ENCODE data around the gene PCGF3. TPM values are rescaled to one million over a fixed set of nuclear protein-coding genes. Genes with fewer than 3 reads are reported as not detected.

The PCGF3 gene
- total and polyA plus RNA-seq, 2 donors from 2014 or later = 21.7 to 59.6 TPM

GRCh38 chr4:732486-732885, 26.9 kb downstream of the PCGF3 start:
- DNase-seq (no peak), FAIRE-seq (no peak)
- Histone ChIP-seq H3K4me3 (ENCODE audit: low read length in 3 of 3) (no peak overlapping the region), H3K4me1 (ENCODE audit: control insufficient read depth in 2 of 3, insufficient read depth in 2 of 3, low read depth in 1 of 3, low read length in 3 of 3) (no peaks in the 10 kb centered on the region), H3K9ac (ENCODE audit: low read length in 3 of 3) (no peak overlapping the region), H3K9me3 (ENCODE audit: control insufficient read depth in 2 of 3, insufficient read depth in 1 of 3, low read length in 3 of 3) (no peaks in the 10 kb centered on the region), H3K27ac (ENCODE audit: low read depth in 2 of 2, low read length in 2 of 2) (no peak overlapping the region), H3K27me3 (ENCODE audit: control insufficient read depth, insufficient read depth, low read length) (no peaks in the 10 kb centered on the region), H3K36me3 (ENCODE audit: control insufficient read depth in 2 of 3, insufficient read depth in 3 of 3, low read length in 3 of 3) (peaks cover 3 to 34% (median 17%) of the 10 kb centered on the region in 3 donors)
- intact Hi-C loops (cut with DNase I) = no loop called here
- TF ChIP-seq CTCF (IDR thresholded peaks at IDR 0.05; ENCODE audit: borderline replicate concordance, extremely low read depth, insufficient read depth) = no peak

- intact Hi-C loops (cut with DNase I) = no loop called here
- FAIRE-seq = no peak
- H3K27me3 ChIP-seq (ENCODE audit: control insufficient read depth, insufficient read depth, low read length) = no peaks in the 10 kb centered on the region
- DNase-seq = no peak
- H3K9me3 ChIP-seq (ENCODE audit: control insufficient read depth in 2 of 3, insufficient read depth in 1 of 3, low read length in 3 of 3) = no peaks in the 10 kb centered on the region
- no peak for TF ChIP-seq CTCF (IDR thresholded peaks at IDR 0.05; ENCODE audit: borderline replicate concordance, extremely low read depth, insufficient read depth)
- no peak overlapping the region for H3K4me3 ChIP-seq (ENCODE audit: low read length in 3 of 3)
- H3K4me1 ChIP-seq (ENCODE audit: control insufficient read depth in 2 of 3, insufficient read depth in 2 of 3, low read depth in 1 of 3, low read length in 3 of 3) = no peaks in the 10 kb centered on the region
- H3K36me3 ChIP-seq (ENCODE audit: control insufficient read depth in 2 of 3, insufficient read depth in 3 of 3, low read length in 3 of 3) = peaks cover 3 to 37% (median 20%) of the 10 kb centered on the region in 3 donors
- H3K27ac ChIP-seq (ENCODE audit: low read depth in 2 of 2, low read length in 2 of 2) = no peak overlapping the region
- H3K9ac ChIP-seq (ENCODE audit: low read length in 3 of 3) = no peak overlapping the region
Measured at GRCh38 chr4:732911-733630, 27.4 kb downstream of the PCGF3 start.

- intact Hi-C loops (cut with DNase I) = no loop called here
- Histone ChIP-seq H3K27me3 (ENCODE audit: control insufficient read depth, insufficient read depth, low read length) (no peaks in the 10 kb centered on the region), H3K9ac (ENCODE audit: low read length in 3 of 3) (no peak overlapping the region), H3K27ac (ENCODE audit: low read depth in 2 of 2, low read length in 2 of 2) (no peak overlapping the region), H3K36me3 (ENCODE audit: control insufficient read depth in 2 of 3, insufficient read depth in 3 of 3, low read length in 3 of 3) (peaks cover 5 to 37% (median 20%) of the 10 kb centered on the region in 3 donors), H3K4me3 (ENCODE audit: low read length in 3 of 3) (no peak overlapping the region), H3K4me1 (ENCODE audit: control insufficient read depth in 2 of 3, insufficient read depth in 2 of 3, low read depth in 1 of 3, low read length in 3 of 3) (no peaks in the 10 kb centered on the region), H3K9me3 (ENCODE audit: control insufficient read depth in 2 of 3, insufficient read depth in 1 of 3, low read length in 3 of 3) (no peaks in the 10 kb centered on the region)
- no peak for FAIRE-seq
- TF ChIP-seq CTCF (IDR thresholded peaks at IDR 0.05; ENCODE audit: borderline replicate concordance, extremely low read depth, insufficient read depth) = no peak
- no peak for DNase-seq
Measured at GRCh38 chr4:733631-733980, 28.0 kb downstream of the PCGF3 start.

GRCh38 chr4:734075-734474, 28.4 kb downstream of the PCGF3 start:
- no peak for DNase-seq
- intact Hi-C loops (cut with DNase I) = no loop called here
- Histone ChIP-seq H3K9me3 (ENCODE audit: control insufficient read depth in 2 of 3, insufficient read depth in 1 of 3, low read length in 3 of 3) (no peaks in the 10 kb centered on the region), H3K36me3 (ENCODE audit: control insufficient read depth in 2 of 3, insufficient read depth in 3 of 3, low read length in 3 of 3) (peaks cover 5 to 37% (median 20%) of the 10 kb centered on the region in 3 donors), H3K4me1 (ENCODE audit: control insufficient read depth in 2 of 3, insufficient read depth in 2 of 3, low read depth in 1 of 3, low read length in 3 of 3) (no peaks in the 10 kb centered on the region), H3K27ac (ENCODE audit: low read depth in 2 of 2, low read length in 2 of 2) (no peak overlapping the region), H3K9ac (ENCODE audit: low read length in 3 of 3) (no peak overlapping the region), H3K27me3 (ENCODE audit: control insufficient read depth, insufficient read depth, low read length) (no peaks in the 10 kb centered on the region), H3K4me3 (ENCODE audit: low read length in 3 of 3) (no peak overlapping the region)
- no peak for TF ChIP-seq CTCF (IDR thresholded peaks at IDR 0.05; ENCODE audit: borderline replicate concordance, extremely low read depth, insufficient read depth)
- FAIRE-seq = no peak

All from kidney (tissue), 14 donors.